Myocyte (in vitro differentiated cells): Measurements from ENCODE around the gene MAP4K2. TPM values are rescaled to one million over a fixed set of nuclear protein-coding genes. Genes with fewer than 3 reads are reported as not detected.
"Not testable (repeated sequence)": the region's sequence is repeated elsewhere in the genome, so short reads cannot be mapped to it uniquely, and the experiment has no call there.

Source experiments
- DNase-seq: peaks from one replicate; pipeline ENCODE4 v3.0.0-alpha.2; 2012; ENCODE audit warnings: low read depth
- polyA plus RNA-seq: library from polyadenylated mRNA; unstranded; fragments of >200 nt; gene quantifications from one replicate; pipeline ENCODE4 v1.2.1, GENCODE V29; 2012; ENCODE audit warnings: missing spikeins
- total RNA-seq: library from RNA; depleted of rRNA; stranded (reverse); fragments of >200 nt; gene quantifications from 2 replicates; pipeline ENCODE4 v1.2.3, GENCODE V29; 2014

The MAP4K2 gene
- 7.1 and 10.8 TPM in 2 replicates for total RNA-seq
- 6.3 TPM for polyA plus RNA-seq

GRCh38 chr11:64803158-64803845 is at the start of gene MAP4K2:
MAP4K2 (minus strand) TSS chr11:64803214; CDS start chr11:64803149, 65 bp downstream.
- DNase-seq, result peak; percentile 88

- DNase-seq, result no peak
Observed at GRCh38 chr11:64851831-64852351, 48.9 kb upstream of the MAP4K2 start.

GRCh38 chr11:64850979-64851567 is 48.1 kb upstream of the MAP4K2 start:
- DNase-seq, result no peak

- DNase-seq, result no peak
Observed at GRCh38 chr11:64849598-64850356, 46.8 kb upstream of the MAP4K2 start.

- no peak for DNase-seq
Observed at GRCh38 chr11:64848826-64849597, 46.0 kb upstream of the MAP4K2 start.

GRCh38 chr11:64848214-64848825 is 45.3 kb upstream of the MAP4K2 start:
- no peak for DNase-seq

- DNase-seq, result peak; percentile 95
Observed at GRCh38 chr11:64846998-64847666, 44.1 kb upstream of the MAP4K2 start.

- not testable (repeated sequence) for DNase-seq
Observed at GRCh38 chr11:64845776-64846129, 42.7 kb upstream of the MAP4K2 start.

GRCh38 chr11:64845129-64845775 is 42.2 kb upstream of the MAP4K2 start:
- no peak for DNase-seq

- peak; percentile 79 for DNase-seq
Observed at GRCh38 chr11:64844330-64845128, 41.5 kb upstream of the MAP4K2 start, which contains the start of gene CDC42BPG. CDC42BPG (minus strand) TSS chr11:64844653; CDS start chr11:64844569, 84 bp downstream.

GRCh38 chr11:64843686-64844329 is 40.8 kb upstream of the MAP4K2 start:
- no peak for DNase-seq

- DNase-seq, result peak; percentile 88
Observed at GRCh38 chr11:64842851-64843685, 40.1 kb upstream of the MAP4K2 start.

- no peak for DNase-seq
Observed at GRCh38 chr11:64842366-64842759, 39.3 kb upstream of the MAP4K2 start.

- DNase-seq, result no peak
Observed at GRCh38 chr11:64841592-64842365, 38.8 kb upstream of the MAP4K2 start.

- DNase-seq, result no peak
Observed at GRCh38 chr11:64839887-64840782, 37.1 kb upstream of the MAP4K2 start.
